GM12891 (cell line): ENCODE measurements around the gene PCED1B.
"Not testable (repeated sequence)": the region's sequence is repeated elsewhere in the genome, so short reads cannot be mapped to it uniquely, and the experiment has no call there.

Source experiments
- PAX5 ChIP-seq: IDR thresholded peaks from 2 replicates; pipeline ENCODE4 v1.6.1; 2011; ENCODE audit warnings: low read length, moderate library complexity, mild to moderate bottlenecking; ENCODE audit not compliant: insufficient read depth, severe bottlenecking
- POLR2A ChIP-seq: IDR thresholded peaks from 2 replicates; pipeline ENCODE4 v1.6.1; 2011; ENCODE audit warnings: low read depth, low read length, control low read depth
- POLR2AphosphoS5 ChIP-seq: IDR thresholded peaks from 2 replicates; pipeline ENCODE4 v1.6.1; 2011; ENCODE audit warnings: low read depth, low read length, control low read depth
- POU2F2 ChIP-seq: IDR thresholded peaks from 2 replicates; pipeline ENCODE4 v1.6.1; 2011; ENCODE audit warnings: low read depth, mild to moderate bottlenecking, control low read depth, low read length, moderate library complexity
- SPI1 ChIP-seq: IDR thresholded peaks from 2 replicates; pipeline ENCODE4 v1.6.1; 2011; ENCODE audit warnings: low read depth, low read length, control low read depth
- TAF1 ChIP-seq: IDR thresholded peaks from 2 replicates; pipeline ENCODE4 v1.6.1; 2011; ENCODE audit warnings: low read depth, low read length, control low read depth

DNA sequence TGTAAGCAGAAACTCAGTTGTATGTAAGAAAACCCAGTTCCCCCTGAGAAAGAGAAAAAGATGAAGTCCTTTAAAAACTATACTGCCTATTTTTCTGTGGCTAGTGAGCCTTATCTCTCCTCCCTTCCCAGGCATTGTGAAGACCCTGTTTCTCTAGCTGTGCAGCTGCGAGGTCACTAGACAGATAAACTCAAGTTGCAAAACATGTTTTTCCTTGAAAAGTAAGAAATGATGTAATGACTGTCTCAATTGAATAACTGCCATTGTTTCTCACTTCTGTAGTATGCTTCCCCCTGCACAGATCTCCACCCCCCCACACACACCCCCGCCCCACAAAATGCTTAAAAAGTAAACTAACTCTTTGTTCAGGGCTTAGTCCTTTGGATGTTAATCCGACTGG is 23.6 kb upstream of the PCED1B start:
- not testable (repeated sequence) for TF ChIP-seq TAF1, POLR2A, POLR2AphosphoS5, SPI1, POU2F2, PAX5
